Activated T-cell treated with anti-CD3 and anti-CD28 coated beads for 48 hours (primary cell): ENCODE results near the gene FFAR4.

Experiments used
- DNase-seq: peaks from one replicate; pipeline ENCODE4 v3.0.0-alpha.2; 2020; ENCODE audit warnings: low read depth

Gene FFAR4

DNA sequence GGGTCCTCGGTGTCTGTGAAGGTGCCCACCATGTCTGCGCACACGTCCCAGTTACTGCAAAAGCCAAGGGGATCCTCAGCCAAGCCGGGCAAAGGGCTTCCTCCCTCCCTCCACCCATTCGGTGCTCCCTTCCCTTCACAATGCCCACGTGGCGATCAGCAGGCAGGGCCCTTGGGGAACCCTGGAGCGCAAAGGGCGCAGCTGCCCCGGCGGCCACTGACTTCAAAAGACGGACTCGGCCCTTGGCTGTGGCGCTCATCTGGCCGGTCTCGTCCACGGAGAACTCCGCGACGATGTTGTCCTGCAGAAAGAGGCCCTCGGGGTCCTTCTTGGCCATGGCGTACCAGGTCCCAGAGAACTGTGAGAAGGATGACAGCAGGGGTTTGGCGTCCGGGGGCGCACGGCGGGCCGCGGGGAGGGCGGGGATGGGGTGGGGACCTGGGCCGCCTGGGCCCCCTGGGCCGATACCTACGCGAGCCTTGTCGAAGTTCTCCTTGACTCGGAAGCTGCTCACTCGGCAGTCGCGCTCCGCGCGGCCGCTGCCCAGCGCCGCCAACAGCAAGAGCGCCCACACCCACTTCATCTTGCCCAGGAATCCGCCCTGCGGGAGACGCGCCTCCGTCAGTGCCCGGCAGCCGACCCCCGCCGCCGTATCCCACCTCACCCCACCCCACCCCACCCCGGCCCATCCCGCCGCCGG, 34.1 kb downstream of the FFAR4 start:
- DNase-seq, result no peak

DNA sequence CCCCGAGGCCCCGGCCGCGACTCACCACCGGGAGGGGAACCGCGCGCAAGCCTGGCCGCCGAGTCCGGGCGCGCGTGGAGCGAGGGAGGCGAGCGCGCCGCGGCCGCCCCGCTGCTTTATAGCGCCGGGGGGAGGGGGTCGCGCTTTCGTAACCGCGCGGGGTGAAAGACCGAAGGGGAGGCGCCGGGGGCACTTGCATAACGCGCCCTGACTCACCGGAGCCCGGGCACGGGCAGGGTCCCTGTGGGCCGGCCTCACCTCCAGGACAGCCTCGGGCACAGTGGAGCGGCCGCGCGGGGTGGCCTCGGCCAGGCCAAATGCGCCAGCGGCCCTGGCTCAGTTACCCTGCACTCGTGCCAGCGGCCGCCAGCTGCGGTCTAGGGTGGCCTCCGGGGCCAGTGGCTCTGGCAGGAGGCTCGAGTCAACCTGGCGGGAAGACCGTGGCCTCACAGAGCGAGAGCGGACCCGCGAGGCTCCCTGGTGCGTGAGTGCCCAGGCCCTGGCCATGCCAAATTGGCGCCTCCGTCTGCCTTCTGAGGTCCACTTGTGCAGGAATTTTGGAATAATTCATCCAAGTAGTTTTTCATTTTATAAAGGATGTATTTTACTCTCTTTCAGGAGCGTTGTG, 34.8 kb downstream of the FFAR4 start, which contains the start of gene RBP4:
RBP4 (minus strand) TSS at position 90 of the 628 bp plus-strand sequence. CDS start 207 bp downstream, outside the sequence.
- no peak for DNase-seq

DNA sequence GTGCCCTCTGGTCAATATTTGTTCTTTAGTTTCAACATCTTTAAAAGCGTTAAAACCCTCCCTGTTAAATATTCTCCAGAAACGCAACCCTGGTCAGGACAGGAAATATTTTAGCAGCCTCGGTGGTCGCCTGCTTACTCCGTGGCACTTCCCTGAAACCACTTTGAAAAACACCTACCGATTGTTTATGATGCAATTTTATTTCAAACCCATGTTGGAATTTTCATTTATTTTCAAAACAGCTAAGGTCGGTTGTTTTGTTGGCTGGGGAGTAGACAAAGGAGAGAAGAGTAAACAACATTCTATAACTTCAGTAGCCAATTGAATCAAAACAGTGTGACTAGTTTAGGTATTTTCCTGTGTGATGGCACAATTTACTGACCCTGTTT, 35.3 kb downstream of the FFAR4 start:
- DNase-seq, result no peak

DNA sequence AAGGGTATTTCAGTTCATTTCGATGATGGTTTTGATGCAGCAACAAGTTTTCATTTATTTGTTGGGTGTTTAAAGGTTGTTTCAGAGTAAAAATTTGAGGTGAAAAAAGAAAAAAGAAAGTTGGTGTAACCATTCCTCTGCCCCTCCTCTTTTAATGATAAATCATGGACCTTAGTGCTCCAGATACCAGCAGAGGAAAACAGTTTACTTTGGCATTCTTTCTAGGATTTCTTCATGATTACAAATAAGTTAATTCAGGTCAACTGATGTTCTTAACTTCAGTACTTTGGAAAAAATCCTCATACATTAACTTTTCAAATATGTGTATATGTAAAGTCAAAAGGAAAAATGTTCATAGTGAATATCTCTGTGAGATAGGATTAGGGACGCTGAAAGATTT, 36.6 kb downstream of the FFAR4 start:
- no peak for DNase-seq

DNA sequence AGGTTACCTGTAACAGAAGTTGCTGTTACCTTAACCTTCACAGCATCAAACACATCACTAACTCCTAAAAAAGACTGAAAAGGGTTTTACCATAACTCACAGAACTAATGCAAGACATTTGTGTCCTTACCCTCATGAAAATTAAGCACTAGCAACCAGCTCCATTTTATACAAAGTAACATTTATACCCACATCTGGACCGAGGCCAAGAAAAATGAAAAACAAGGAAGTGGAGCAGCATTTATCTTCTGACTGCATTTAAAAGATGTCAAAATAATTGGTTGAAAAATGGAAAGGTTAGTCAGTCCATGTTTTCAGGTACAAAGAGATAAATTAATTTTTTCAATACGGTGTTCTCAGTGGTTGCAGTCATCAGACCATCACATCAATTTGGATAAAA, 37.7 kb downstream of the FFAR4 start:
- no peak for DNase-seq

DNA sequence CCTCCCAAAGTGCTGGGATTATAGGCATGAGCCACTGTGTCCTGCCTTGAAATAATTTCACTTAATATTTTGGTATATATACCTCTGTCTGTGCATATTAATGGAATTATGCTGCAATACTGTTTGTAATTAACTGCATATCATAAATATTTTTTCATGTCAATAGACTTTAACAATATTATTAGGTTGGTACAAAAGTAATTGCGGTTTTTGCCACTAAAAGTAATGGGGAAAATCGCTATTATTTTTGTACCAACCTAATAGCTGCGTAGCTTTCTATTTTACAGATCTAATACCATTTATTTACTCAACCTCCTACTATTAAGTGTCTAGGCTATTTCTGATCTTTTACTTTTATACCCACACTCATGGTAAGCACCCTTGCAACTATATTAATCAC, 42.0 kb downstream of the FFAR4 start:
- DNase-seq, result no peak

DNA sequence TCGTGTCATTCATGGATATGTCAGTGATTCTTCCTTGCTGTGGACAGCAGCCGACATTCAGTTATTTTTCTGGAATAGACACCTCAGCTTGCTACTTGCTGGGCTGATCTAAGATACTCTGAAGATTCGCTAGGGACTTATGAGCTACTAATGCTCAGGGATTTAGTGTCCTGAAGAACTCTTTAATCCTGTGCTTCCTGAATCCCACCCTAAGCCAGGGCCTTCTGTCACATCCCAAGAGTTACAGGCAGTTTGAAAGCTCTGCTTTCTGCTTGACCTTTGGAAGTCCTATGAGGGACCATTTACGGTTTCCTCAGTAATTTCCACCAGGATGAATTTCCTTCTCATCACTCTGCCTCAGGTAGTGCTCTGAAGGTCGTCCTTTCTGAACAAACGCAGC, 45.8 kb downstream of the FFAR4 start, which contains the start of gene PDE6C:
PDE6C (plus strand) TSS at position 227 of the 400 bp plus-strand sequence. CDS start 189 bp downstream, outside the sequence.
- DNase-seq, result no peak

DNA sequence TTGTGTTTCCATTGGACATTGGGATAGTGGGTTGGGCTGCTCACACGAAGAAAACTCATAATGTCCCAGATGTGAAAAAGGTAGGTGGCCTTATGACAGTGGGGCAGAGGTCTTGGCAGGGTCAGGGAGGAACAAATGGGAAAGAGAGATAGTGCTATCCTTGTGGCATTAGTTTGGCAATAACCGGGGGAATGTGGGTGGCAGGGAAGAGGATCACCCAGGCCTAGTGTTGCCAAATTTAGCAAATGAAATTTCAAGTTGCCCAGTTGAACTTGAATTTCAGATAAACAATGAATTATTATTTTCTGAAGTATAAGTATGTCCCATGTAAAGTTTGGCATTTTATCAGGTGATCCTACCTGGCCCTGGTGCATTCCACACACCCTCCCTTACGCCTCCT, 46.7 kb downstream of the FFAR4 start:
- no peak for DNase-seq

DNA sequence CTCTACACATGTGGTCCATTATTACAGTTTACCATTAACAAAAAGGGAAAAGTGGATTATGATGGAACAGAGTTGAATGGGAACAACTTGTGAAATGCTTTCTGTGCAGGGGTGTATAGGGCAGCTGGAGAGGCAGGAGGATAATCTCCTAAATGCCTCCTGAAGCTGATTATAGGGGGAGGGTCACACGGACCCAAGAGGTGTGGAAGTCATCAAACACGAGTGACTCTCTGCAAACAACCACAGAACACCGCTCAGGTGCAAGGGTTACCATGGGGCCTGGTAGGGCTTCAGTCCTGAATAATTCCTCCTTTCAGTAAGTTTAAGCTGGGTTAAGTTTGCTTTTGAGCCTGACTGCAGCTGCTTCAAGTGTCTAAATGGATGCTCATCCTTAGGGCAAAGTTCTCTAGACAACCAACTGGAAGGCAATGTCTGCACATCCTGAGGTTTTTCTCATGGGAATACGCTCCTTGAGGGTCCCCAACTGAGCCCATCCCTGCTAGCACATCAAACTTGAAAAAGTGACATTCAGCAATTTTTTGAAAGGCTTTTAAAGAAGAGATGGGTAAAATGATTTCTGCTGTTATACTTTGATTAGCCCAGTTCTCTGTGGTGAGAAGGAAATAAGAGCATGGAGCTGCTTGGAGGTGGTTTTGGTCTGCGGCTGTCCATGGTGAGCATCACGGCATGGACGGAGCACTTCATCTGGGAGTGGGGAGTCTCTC, 47.8 kb downstream of the FFAR4 start:
- DNase-seq, result no peak

DNA sequence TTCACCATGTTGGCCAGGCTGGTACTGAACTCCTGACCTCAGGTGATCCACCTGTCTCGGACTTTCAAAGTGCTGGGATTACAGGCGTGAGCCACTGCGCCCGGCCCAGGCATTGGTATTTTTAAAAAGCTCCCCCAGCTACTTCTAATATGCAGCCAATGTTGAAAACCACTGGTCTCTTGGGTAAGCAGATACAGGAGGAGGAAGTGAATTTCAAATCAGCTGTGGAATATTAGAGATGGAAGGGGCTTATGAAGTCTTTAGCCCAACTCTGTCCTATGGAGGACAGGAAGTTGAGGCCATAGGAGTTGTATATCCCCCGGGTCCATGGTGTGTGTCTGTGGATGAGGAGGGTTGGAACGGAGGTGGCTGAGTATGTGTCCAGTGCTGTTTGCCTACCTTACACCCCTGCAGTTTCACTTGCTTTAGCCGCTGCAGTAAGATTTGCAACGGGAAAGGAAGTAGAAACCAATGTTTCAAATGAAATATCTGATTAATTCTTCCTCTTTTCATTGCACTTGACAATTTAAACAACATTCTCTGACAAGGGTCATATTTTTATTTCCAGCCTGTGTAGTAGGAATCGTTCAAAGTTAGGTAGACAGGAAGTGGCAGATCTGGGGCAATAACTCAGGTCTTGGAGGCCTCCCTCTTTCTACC, 49.2 kb downstream of the FFAR4 start:
- DNase-seq, result no peak

DNA sequence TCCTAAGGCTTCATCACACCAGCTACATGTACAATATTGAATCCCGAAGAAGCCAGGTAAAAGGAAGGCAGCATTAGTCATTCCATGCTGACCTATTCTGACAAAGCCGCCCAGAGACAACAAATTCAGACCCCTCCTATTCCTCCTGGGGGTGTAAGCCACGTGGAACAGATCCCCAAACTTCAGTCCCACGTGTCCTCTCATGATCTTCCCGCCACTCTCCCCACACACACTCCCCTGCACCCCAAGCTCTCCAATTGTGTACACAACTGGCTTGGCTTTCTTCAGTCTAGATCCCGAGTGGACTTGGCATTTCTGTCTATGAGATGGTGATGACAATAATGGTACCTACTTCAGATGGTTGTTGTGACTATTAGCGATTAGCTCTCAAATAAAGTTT, 54.5 kb downstream of the FFAR4 start:
- DNase-seq, result no peak

DNA sequence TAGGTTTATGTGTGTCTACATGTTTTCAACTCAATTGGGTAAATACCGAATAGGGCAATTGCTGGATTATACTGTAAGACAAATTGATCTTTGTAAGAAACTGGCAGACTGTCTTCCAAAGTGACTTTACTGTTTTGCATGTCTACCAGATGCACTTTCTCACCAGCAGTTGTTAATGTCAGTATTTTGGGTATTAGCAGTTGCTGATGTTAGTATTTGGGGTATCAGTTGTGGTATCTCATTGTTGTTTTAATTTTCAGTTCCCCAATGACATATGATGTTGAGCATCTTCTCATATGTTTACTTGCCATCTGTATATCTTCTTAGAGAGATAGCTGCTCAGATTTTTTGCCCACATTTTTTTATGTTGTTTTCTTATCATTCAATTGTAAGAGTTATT, 56.5 kb downstream of the FFAR4 start:
- DNase-seq, result no peak

DNA sequence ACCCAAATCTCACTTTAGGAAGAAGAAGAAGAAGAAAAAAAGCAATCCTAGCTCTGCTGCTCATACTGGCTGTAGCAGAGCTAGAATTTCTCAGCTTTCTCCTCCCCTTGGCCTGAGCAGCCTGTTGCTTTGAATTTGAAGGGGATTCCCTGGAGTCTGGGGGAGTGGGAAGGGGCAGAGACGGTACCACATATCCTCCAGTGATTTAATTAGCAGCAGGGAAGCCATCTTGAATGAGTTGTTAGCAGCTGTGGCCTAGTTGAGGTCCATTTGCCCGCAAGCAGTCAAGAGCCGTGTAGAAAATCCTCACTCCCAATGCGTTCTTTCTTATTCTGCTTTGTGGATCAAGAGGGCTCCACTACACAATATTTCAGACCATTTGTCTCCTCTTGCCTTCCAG, 62.4 kb downstream of the FFAR4 start:
- no peak for DNase-seq

DNA sequence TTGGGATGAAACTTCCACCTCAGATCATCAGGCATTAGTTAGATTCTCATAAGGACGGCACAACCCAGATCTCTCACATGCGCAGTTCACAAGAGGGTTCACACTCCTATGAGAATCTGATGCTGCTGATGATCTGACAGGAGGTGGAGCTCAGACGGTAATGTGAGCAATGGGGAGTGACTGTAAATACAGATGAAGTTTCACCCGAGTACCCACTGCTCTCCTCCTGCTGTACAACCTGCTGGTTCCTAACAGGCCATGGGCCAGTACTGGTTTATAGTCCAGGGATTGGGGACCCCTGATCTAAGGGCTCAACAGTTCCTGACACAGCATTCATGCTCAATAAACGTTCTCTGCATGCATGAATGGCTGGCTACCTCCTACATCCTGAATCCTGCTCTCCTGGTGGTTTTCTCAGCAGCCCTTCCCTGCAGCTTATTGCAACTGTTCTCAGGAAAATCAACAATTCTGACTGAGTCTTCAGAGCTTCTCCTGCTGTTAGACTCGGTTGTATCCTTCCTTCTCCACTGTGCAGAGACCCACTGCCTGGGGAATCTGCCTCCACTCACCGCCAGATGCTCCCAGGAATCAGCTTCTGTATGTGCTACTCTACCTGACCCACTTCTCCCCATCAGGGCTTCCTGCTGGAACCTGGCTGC, 63.3 kb downstream of the FFAR4 start:
- no peak for DNase-seq

DNA sequence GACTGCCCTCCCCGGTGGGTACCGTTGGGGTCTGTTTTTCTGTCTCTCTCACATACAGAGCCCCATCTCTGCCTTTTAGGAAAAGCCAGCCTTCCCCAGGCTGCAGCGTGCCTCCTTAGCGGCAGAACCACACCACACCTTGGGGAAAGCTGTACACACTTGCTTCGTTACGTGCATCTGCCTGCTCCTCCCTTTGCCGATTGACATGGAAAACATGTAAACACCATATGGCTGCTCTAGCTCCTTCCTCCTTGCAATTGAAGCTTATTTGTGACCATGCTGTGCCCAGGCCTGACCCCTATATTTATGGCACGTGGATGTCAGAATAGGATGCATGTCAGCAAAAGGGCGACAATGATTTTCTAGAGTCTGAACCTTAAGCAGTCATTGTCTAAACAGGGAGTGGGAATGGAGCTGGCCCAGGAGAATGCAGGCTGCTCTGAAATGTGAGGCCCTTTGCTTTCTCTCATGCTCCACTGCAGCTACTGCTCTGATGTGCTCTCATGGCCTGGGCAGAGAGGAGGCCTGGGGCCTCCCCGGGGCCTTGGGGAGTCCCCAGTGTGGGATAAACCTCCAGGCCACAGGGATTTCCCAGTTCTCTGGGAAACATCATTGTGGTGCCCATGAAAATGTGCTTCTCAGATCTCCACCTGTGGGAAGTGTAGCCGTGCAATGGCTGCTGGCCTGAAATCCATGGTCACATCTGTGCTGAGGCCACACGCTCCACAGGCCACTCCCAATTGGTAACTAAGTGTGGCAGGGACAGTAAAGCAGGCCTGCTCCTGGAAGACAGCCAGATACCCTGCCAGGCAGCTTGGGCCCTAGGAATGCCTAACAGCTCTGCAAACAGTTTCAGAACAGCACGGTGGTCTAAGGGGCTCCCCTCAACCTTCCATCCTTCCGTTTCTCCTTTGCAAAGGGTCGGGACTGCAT, 64.4 kb downstream of the FFAR4 start:
- no peak for DNase-seq
